Adrenal gland (tissue), 5 donors: ENCODE results near the gene NLGN4X.

Experiments
- CTCF ChIP-seq, 6 experiments: fragments of 450-650 bp in 4 of 6; fragments of 200-600 bp in 2 of 6; sonication (generic) in 1 of 6; IDR thresholded peaks; 1 replicate in 5 of 6; 2 replicates in 1 of 6; pipeline versions ENCODE4 v1.5.1 to v1.8.0; 2016 to 2021; ENCODE audit warnings: antibody characterized with exemption in 6 of 6, mild to moderate bottlenecking in 2 of 6, moderate library complexity in 1 of 6
- POLR2A ChIP-seq, 2 donors: fragments of 450-650 bp; IDR thresholded peaks; one replicate each; pipeline ENCODE4 v1.6.1; 2017; ENCODE audit warnings: antibody characterized with exemption in 2 of 2, mild to moderate bottlenecking in 2 of 2, moderate library complexity in 1 of 2
- donor health status: DM: no; HTN: no; CAD: no.

- TF ChIP-seq CTCF (IDR thresholded peaks at IDR 0.05) (no peak), POLR2A (IDR thresholded peaks at IDR 0.05) (no peak)
Observed at GRCh38 chrX:6149060-6149872, 79.4 kb downstream of the NLGN4X start.
